Mammary epithelial cell (primary cell): Measurements from ENCODE around the gene TYW5.

Experiments used
- EZH2 ChIP-seq: IDR thresholded peaks from 2 replicates; pipeline ENCODE4 v1.6.1; 2012; ENCODE audit warnings: low read length, inconsistent platforms, borderline replicate concordance
- TF ChIP-seq, protein P1 (sequence below), 2 donors: IDR thresholded peaks in 1 of 2; conservative IDR thresholded peaks in 1 of 2; 2 replicates each; pipeline ENCODE4 v1.5.1; 2011 to 2012; ENCODE audit warnings: inconsistent platforms in 2 of 2, low read length in 2 of 2, mild to moderate bottlenecking in 2 of 2, control low read depth in 1 of 2, low read depth in 1 of 2; ENCODE audit not compliant: insufficient read depth in 1 of 2; ENCODE audit errors: extremely low read depth in 1 of 2

DNA sequence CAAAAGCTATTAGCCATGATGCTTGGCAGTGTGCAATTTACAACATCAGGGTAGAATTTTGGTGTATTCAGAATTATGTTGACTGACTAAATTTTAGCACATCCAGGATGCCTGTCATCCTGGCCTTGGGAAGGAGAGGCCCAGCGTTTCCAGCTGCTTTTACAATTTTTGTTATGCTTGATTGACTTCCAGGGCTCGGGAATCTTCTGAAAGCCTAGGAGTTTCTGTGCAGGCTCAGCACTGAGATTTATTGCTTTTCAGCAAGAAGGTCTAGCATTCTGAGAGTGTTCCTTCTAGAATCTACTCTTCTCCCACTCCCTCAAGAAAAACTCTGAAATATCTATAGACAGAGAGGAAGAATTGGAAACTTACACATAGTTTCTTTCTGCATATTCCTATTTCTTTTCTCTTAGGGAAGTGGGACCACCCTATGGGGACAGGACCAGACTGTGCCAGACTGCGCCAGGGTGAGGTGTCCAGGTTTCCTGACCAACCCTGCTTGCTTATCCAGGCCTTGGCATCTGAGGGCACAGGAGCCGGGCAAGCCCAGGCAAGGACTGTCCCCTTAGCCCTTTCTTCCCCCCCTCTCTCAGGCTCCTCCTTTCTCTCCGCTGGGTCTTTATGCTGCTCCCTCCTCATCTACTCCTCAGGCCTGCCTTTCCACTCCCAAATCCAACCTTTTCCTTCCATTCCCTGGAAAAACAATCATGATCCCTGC lies 27.0 kb upstream of the TYW5 start:
- TF ChIP-seq, protein P1, sequence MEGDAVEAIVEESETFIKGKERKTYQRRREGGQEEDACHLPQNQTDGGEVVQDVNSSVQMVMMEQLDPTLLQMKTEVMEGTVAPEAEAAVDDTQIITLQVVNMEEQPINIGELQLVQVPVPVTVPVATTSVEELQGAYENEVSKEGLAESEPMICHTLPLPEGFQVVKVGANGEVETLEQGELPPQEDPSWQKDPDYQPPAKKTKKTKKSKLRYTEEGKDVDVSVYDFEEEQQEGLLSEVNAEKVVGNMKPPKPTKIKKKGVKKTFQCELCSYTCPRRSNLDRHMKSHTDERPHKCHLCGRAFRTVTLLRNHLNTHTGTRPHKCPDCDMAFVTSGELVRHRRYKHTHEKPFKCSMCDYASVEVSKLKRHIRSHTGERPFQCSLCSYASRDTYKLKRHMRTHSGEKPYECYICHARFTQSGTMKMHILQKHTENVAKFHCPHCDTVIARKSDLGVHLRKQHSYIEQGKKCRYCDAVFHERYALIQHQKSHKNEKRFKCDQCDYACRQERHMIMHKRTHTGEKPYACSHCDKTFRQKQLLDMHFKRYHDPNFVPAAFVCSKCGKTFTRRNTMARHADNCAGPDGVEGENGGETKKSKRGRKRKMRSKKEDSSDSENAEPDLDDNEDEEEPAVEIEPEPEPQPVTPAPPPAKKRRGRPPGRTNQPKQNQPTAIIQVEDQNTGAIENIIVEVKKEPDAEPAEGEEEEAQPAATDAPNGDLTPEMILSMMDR (conservative IDR thresholded peaks at IDR 0.05 in 1 of 2, IDR thresholded peaks at IDR 0.05 in 1 of 2; ENCODE audit: extremely low read depth in 1 of 2, insufficient read depth in 1 of 2, low read depth in 1 of 2, low read length in 2 of 2), result no peak
- no peak for TF ChIP-seq EZH2
